Stimulated activated naive CD8-positive, alpha-beta T cell treated with anti-CD3 and anti-CD28 coated beads, Interleukin-15, Interleukin-2, amounts not matched to agents 100 U/mL and 50 U/mL, for 24 hours (primary cell): ENCODE measurements around the gene PLA2G2D.

Source experiments
- ATAC-seq: fragments of 150-1000 bp; cut with Tn5 transposase; one replicate; pipeline ENCODE4 v1.10.0; 2021
- DNase-seq: peaks from one replicate; pipeline ENCODE4 v3.0.0; 2021

The PLA2G2D gene

GRCh38 chr1:20119347-20119746, at the start of gene PLA2G2D:
Gene PLA2G2D, minus strand, starts transcription at chr1:20119536. Its CDS starts 38 bp downstream, at chr1:20119498.
- DNase-seq (no peak), ATAC-seq (no peak)

DNA sequence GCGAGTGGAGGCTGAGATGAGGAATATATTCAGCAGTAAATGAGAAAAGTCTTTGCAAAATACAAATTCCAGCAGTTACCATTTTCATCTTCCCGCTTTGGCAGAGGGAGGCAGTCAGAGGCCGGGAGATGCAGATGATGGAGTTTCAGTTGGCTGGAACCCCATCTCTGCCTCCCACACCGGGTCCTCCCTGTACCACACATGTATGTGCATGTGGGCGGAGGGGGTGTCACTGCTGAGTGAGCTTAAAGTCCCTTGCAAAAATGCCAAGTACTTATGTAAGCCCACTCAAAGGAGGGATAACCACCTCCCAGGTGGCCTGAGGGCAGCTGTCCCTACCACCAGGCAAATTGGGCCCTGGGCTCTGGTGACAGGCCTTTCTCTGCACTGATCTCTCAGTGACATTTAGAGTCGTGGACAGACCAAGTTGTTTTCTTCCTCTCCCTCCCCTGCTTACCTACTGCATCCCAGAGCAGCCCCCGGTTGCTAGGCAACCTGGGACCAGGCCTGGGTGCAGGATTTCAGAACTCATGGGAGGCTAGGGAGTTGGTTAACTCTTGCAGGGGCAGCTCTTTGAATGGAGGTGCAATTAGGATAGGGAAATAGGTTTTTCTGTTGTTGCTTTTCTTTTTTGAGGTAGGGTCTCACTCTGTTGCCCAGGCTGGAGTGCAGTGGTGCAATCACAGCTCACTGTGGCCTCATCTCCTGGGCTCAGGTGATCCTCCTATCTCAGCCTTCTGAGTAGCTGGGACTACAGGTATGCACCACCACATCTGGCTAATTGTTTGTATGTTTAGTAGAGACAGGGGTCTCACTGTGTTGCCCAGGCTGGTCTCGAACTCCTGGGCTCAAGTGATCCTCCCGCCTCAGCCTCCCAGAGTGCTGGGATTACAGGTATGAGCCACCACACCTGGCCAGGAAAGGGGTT, 49.5 kb upstream of the PLA2G2D start:
- no peak for DNase-seq
- ATAC-seq = no peak

DNA sequence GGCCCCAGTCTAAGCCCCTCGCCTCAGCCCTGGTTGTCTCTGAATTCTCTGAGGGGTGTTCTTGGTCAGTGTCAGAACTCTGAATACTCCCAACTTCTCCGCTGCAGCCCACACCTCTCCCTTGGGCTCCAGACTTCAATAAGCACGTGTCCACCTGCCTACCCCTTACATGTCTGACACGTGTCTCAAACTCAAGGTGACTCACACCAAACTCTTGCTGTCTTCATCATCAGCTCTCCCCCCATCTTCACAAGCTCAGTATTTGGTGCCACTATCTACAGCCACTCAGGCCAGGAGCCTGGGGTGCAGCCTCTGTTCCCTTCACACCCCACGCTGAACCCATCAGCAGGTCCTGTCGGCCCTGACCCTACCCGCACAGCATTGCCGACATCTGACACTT, 47.8 kb upstream of the PLA2G2D start:
- no peak for DNase-seq
- no peak for ATAC-seq

- no peak for DNase-seq
Measured at GRCh38 chr1:20166051-20166450, 46.7 kb upstream of the PLA2G2D start.

DNA sequence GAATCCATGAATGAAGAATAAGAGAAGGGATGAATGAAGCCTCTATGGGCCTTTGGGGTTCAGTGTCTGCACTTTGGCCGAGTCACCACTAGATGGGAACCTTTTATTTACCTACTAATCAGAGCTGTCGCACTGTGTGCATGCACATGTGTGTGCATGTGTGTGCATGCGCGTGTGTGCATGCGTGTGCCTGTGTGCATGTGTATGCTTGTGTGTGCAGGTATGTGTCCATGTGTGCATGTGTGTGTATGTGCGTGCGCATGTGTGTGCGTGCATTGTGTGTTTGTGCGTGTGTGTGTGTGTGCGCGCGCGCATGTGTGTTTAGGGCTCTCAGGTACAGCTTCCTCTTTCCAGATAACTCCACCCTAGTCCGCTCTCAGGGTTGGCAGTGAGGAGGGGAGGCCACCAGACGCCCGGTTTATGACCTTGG, 46.2 kb upstream of the PLA2G2D start:
- ATAC-seq = no peak

More at GRCh38 chr1:20166051-20166450, 46.7 kb upstream of the PLA2G2D start:
- no peak for ATAC-seq

GRCh38 chr1:20164694-20165202, 45.4 kb upstream of the PLA2G2D start:
- ATAC-seq (no peak), DNase-seq (no peak)

More for the DNA sequence above, 46.2 kb upstream of the PLA2G2D start:
- DNase-seq = no peak

- ATAC-seq (no peak), DNase-seq (no peak)
Measured at GRCh38 chr1:20160034-20160433, 40.7 kb upstream of the PLA2G2D start.

DNA sequence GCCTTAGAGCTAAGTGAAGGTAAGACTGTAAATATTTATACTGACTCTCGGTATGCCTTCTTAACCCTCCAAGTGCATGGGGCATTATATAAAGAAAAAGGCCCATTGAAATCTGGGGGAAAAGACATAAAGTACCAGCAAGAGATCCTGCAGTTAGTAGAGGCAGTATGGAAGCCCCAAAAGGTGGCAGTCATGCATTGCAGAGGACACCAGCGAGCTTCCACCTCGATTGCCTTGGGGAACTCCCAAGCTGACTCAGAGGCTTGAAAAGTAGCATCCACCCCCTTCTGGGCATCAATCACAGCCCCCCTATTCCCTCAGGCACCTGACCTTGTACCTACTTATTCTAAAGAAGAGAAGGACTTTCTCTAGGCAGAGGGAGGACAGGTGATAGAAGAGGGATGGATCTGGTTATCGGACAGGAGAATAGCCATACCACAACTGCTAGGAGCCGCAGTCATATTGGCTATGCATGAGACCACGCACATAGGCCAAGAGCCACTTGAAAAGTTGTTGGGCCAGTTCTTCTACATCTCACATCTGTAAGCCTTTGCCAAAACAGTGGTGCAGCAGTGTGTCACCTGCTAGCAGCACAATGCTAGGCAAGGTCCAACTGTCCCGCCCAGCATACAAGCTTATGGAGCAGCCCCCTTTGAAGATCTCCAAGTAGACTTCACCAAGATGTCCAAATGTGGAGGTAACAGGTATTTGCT, 39.2 kb upstream of the PLA2G2D start:
- DNase-seq = peak; percentile 30
- no peak for ATAC-seq

DNA sequence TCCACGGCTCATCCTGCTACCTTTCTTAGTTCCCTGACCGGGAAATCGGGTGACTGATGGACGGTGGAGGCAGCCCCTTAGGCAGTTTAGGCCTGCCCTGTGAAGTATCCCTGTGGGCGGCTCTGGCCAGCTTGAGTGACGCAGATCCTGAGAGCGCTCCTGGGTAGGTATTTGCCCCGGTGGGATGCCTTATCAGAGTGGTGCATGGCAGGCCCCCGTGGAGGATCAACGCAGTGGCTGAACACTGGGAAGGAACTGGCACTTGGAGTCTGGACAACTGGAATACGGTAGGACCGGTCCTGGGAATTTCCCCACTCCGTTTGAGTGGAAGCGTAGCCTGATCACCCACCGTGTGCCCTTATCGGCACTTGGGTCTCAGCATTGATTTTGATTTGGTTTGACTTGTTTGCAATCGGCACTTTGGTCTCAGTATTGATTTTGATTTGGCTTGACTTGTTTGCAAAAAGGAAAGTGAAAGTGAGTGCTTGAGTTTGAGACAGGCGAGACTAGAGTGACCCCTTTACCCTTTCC, 35.0 kb upstream of the PLA2G2D start:
- no peak for ATAC-seq

GRCh38 chr1:20153000-20153418, 33.7 kb upstream of the PLA2G2D start:
- no peak for DNase-seq
- no peak for ATAC-seq

More for the DNA sequence above, 35.0 kb upstream of the PLA2G2D start:
- DNase-seq = no peak

DNA sequence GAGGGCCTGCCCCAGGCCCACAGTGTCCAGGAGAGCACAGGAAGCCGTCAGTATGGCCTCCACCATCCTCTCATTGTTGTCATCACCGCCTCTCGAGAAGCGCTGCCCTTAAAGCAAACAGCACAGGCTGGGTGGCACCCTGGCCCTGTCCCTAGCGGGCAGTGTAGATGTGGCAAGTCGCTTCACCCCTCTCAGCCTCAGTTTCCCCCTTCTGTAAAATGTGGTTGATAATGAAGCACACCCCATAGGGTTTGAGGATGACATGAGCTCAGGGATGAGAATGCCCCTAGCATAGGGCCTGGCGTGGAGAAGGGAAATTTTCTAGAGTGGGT, 33.2 kb upstream of the PLA2G2D start:
- ATAC-seq = no peak
- DNase-seq = no peak

- ATAC-seq (peak; percentile 88), DNase-seq (peak; percentile 84)
Measured at GRCh38 chr1:20151906-20152598, 32.7 kb upstream of the PLA2G2D start.

- ATAC-seq = no peak
- no peak for DNase-seq
Measured at GRCh38 chr1:20150969-20151368, 31.6 kb upstream of the PLA2G2D start.

- ATAC-seq = no peak
- DNase-seq = no peak
Measured at GRCh38 chr1:20150326-20150705, 31.0 kb upstream of the PLA2G2D start.

GRCh38 chr1:20149601-20150325, 30.4 kb upstream of the PLA2G2D start:
- DNase-seq = no peak
- ATAC-seq = no peak

- ATAC-seq (no peak), DNase-seq (no peak)
Measured at GRCh38 chr1:20148571-20149500, 29.5 kb upstream of the PLA2G2D start.

DNA sequence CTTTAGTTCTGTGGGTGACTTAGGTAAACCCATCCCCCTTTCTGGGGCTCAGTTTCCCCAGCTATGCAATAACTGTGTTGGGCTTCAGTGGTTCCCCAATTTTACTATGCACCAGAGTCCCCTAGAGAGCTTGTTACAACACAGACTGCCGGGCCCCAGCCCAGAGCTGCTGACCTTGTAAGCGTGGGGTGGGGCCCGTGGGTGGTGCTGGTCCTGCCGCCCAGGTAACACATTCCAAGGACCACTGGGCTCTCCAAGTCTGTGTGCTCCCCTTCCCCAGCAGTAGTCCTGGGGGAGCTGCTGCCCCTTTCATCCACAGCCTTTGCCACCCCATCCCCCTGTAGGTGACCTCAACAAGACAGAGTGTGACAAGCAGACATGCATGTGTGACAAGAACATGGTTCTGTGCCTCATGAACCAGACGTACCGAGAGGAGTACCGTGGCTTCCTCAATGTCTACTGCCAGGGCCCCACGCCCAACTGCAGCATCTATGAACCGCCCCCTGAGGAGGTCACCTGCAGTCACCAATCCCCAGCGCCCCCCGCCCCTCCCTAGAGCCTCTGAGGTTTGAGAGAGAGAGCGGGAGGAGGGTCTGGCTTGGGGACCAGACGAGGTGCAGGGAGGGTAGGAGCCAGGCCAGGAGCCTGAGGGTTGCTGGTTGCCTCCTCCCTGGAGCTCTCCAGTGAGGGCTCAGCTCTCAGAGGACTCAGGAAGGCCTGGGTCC, 28.7 kb upstream of the PLA2G2D start:
- no peak for ATAC-seq
- no peak for DNase-seq

DNA sequence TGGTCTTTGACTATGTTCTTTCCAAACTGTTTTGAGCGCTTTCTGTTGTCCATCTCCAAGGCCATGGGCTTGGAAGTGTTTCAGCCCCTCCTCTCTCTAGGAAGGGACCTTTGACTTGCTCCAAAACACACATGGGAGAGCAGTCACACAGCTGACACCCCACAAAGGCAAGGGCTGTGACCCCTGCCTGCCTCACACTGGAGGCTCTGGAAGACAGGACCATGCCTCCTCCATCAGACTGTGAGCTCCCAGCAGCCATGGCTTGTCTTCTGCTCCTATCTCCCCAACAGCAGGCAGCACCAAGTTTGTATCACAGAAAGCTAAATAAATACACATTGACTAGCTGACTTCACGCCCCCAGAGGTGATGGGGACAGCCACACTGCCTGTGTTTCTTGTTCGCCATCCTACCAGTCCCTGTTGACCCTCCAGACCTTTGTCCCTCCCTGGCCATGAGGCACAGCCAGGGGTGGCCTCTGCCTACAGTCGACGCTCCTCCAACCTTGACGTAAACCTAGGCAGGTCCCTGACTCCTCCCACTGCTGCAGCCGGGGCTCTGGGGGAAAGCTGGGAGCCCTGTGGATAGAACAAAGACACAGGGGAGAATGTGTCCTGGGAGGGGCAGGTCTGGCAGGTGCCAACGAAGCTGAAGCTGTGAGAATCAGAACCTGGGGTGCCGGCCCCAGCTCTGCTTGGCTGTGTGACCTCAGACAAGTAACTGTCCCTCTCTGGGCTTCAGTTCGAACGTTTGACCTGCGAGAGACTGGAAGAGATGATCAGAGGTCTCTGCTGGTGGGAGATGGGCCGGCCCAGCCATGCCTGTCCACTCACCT, 24.6 kb upstream of the PLA2G2D start:
- DNase-seq (no peak), ATAC-seq (no peak)

DNA sequence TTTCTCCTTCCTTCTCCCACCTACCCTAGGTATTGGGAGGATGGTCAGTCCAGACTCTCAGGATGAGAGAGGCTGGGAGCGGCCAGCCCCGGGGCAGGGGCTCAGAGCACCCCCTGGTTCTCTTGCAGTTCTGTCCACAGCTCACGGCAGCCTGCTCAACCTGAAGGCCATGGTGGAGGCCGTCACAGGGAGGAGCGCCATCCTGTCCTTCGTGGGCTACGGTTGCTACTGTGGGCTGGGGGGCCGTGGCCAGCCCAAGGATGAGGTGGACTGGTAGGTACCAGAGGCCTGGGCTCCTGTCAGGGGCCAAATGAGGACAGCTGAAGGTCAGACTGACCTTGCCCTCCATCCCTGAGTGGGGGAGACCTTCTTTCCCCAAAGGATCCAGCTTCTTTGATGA, 24.0 kb upstream of the PLA2G2D start:
- DNase-seq (no peak), ATAC-seq (no peak)
